ENCODE data around the gene SCNN1A. TPM values are rescaled to one million over a fixed set of nuclear protein-coding genes. Genes with fewer than 3 reads are reported as not detected.

Gene SCNN1A
- total RNA-seq, 1 experiment from 2014 or later, result 111 TPM

GRCh38 chr12:6342140-6342889 is 33.0 kb downstream of the SCNN1A start:
- H3K27me3 ChIP-seq (ENCODE audit: insufficient read depth, low read length), result no peaks in the 10 kb centered on the region
- H3K18ac ChIP-seq (ENCODE audit: insufficient read length, low read depth, low read length), result no peak overlapping the region
- no peaks in the 10 kb centered on the region for H3K79me1 ChIP-seq (ENCODE audit: insufficient read depth, low read depth, low read length, poor library complexity, severe bottlenecking)
- peaks cover 18% of the 10 kb centered on the region for H3K23me2 ChIP-seq (ENCODE audit: insufficient read length, low read depth, low read length, poor library complexity, severe bottlenecking)
- H3K27ac ChIP-seq (ENCODE audit: insufficient read length, low read depth, low read length), result no peak overlapping the region
- no peak for TF ChIP-seq CTCF (conservative IDR thresholded peaks at IDR 0.05)
- Mint-ChIP-seq H3K9me3 (no peaks in the 10 kb centered on the region), H3K36me3 (ENCODE audit: insufficient read depth in 1 of 3, low read depth in 3 of 3) (peaks cover 6 to 14% (median 8%) of the 10 kb centered on the region in 3 experiments; a peak in 6 of 7 replicates), H3K4me3 (no peak overlapping the region; a peak in 1 of 5 replicates), H3K4me1 (peaks cover 27 to 31% of the 10 kb centered on the region in 2 experiments), H3K27me3 (ENCODE audit: low read depth) (no peaks in the 10 kb centered on the region; the same call in 1 of the 2 replicates), H3K27ac (peak overlapping the region; percentile 85 to 94 (median 88); a peak in 6 of 7 replicates)
- H3K79me2 ChIP-seq (ENCODE audit: insufficient read depth, low read length), result peaks cover 29% of the 10 kb centered on the region; the same call in 1 of the 2 replicates
- H2BK20ac ChIP-seq (ENCODE audit: low read depth, low read length, poor library complexity, severe bottlenecking), result no peak overlapping the region
- H3T11ph ChIP-seq (ENCODE audit: low read length), result no peak overlapping the region
- H3K56ac ChIP-seq (ENCODE audit: insufficient read length, low read depth, low read length), result no peak overlapping the region
- peak overlapping the region; percentile 97 for H3K4me2 ChIP-seq (ENCODE audit: insufficient read depth, insufficient read length, low read length)
- H4K8ac ChIP-seq (replicated peaks; ENCODE audit: insufficient read length, low read depth, low read length), result no peak overlapping the region
- no peak overlapping the region for H3K4ac ChIP-seq (ENCODE audit: low read depth, low read length)
- no peak overlapping the region; the same call in 1 of the 2 replicates for H3K14ac ChIP-seq (ENCODE audit: insufficient read depth, low read length)
- DNase-seq, result no peak
- H2BK120ac ChIP-seq (ENCODE audit: low read depth, low read length, poor library complexity, severe bottlenecking), result no peak overlapping the region
- no peak overlapping the region for H2BK12ac ChIP-seq (ENCODE audit: insufficient read length, low read depth, low read length)
- no peak overlapping the region for H4K91ac ChIP-seq (ENCODE audit: insufficient read length, low read depth, low read length)
- no peak overlapping the region for H2AFZ ChIP-seq (ENCODE audit: low read length)
- H2BK5ac ChIP-seq (ENCODE audit: insufficient read length, low read length), result no peak overlapping the region
- H2BK15ac ChIP-seq (ENCODE audit: low read depth, low read length), result 0 out of 2 replicates have a peak overlapping the region, but pooled peaks have one; percentile 5
- H3K23ac ChIP-seq (ENCODE audit: insufficient read length, low read depth, low read length), result no peak overlapping the region
- peaks cover 23% of the 10 kb centered on the region; the same call in 1 of the 2 replicates for H3K4me1 ChIP-seq (ENCODE audit: insufficient read depth, low read length)
- no CpG with 5 or more reads among the region's 7 CpGs for WGBS (ENCODE audit: extremely low coverage, insufficient read length, low lambda C conversion rate)
- no peak overlapping the region for H3K9ac ChIP-seq (ENCODE audit: extremely low read depth, insufficient read length, low read length)
- no peak overlapping the region for H4K5ac ChIP-seq (ENCODE audit: insufficient read length, low read depth, low read length)
- H4K20me1 ChIP-seq (ENCODE audit: control insufficient read depth, insufficient read depth, insufficient read length), result no peaks in the 10 kb centered on the region
- H2AK5ac ChIP-seq (ENCODE audit: insufficient read length, low read length), result no peak overlapping the region
- H3K9me3 ChIP-seq (ENCODE audit: control insufficient read depth, low read depth, low read length), result no peaks in the 10 kb centered on the region

All from H9 (cell line).